ENCODE measurements around the gene CCDC107. TPM values are rescaled to one million over a fixed set of nuclear protein-coding genes. Genes with fewer than 3 reads are reported as not detected.

The CCDC107 gene
- total RNA-seq, 1 experiment from 2014 or later = 12.0 TPM

DNA sequence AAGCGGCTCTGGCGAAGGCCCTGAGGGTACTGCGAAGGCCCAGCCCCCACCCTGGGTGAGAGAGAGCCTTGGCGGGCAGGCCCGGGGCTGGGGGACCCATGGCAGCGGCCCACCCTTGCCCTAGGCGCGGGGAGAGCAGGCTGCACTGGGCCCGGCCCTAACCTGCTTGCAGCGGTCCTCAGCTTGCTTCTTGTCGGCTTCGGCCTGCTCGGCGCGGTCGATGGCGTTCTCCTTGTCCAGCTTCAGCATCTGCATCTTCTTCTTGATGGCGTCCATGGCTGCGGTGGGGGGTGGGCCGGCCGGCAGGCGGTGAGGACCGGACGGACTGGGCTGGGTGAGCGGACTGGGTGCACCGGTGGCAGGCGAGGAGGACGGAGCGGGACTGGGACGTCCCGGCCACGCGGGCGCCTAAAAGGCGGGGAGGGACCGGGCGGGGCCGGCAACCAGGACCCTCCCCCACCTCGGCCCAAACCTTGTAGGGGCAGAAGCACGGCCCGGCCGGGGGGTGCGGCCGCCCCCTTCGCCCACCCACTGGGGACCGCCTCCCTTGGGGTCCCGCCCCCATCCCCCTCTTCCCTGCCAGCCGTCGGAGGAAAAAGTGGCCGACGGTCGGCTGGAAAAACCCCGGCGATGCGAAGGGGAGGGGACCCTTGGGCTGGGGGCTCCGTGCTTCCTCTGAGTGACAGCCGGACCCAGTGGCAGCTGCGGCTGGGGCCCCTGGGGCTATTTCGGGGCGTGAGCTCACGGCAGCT, 31.6 kb downstream of the CCDC107 start, which contains the start of gene TPM2:
TPM2 (minus strand) TSS at position 384 of the 752 bp plus-strand sequence; CDS start at position 276, 108 bp downstream.
- Histone ChIP-seq H3K4ac (ENCODE audit: low read depth, low read length) (no peak within 1 kb of the TSS), H4K8ac (replicated peaks; ENCODE audit: insufficient read length, low read depth, low read length) (no peak within 1 kb of the TSS), H2BK12ac (ENCODE audit: insufficient read length, low read depth, low read length) (no peak within 1 kb of the TSS), H3K4me1 (ENCODE audit: insufficient read depth, low read length) (peaks cover 3% of the 10 kb centered on the region; the same call in 1 of the 2 replicates), H4K5ac (ENCODE audit: insufficient read length, low read depth, low read length) (no peak within 1 kb of the TSS), H3K27ac (ENCODE audit: insufficient read length, low read depth, low read length) (no peak within 1 kb of the TSS), H3K56ac (ENCODE audit: insufficient read length, low read depth, low read length) (no peak within 1 kb of the TSS), H3K79me2 (ENCODE audit: insufficient read depth, low read length) (no peaks in the 10 kb centered on the region; the same call in 1 of the 2 replicates), H2BK20ac (ENCODE audit: low read depth, low read length, poor library complexity, severe bottlenecking) (no peak within 1 kb of the TSS), H3K14ac (ENCODE audit: insufficient read depth, low read length) (peak within 1 kb of the TSS; percentile 81), H3K4me2 (ENCODE audit: insufficient read depth, insufficient read length, low read length) (peak within 1 kb of the TSS; percentile 67), H3K23ac (ENCODE audit: insufficient read length, low read depth, low read length) (no peak within 1 kb of the TSS), H3K23me2 (ENCODE audit: insufficient read length, low read depth, low read length, poor library complexity, severe bottlenecking) (peaks cover 6% of the 10 kb centered on the region), H2AK5ac (ENCODE audit: insufficient read length, low read length) (no peak within 1 kb of the TSS), H2BK5ac (ENCODE audit: insufficient read length, low read length) (no peak within 1 kb of the TSS), H3K9ac (ENCODE audit: extremely low read depth, insufficient read length, low read length) (peak within 1 kb of the TSS; percentile 36), H4K20me1 (ENCODE audit: control insufficient read depth, insufficient read depth, insufficient read length) (no peaks in the 10 kb centered on the region), H2BK15ac (ENCODE audit: low read depth, low read length) (no peak within 1 kb of the TSS), H3K9me3 (ENCODE audit: control insufficient read depth, low read depth, low read length) (no peaks in the 10 kb centered on the region), H3K18ac (ENCODE audit: insufficient read length, low read depth, low read length) (peak within 1 kb of the TSS; percentile 59), H4K91ac (ENCODE audit: insufficient read length, low read depth, low read length) (no peak within 1 kb of the TSS), H3T11ph (ENCODE audit: low read length) (no peak within 1 kb of the TSS), H2BK120ac (ENCODE audit: low read depth, low read length, poor library complexity, severe bottlenecking) (no peak within 1 kb of the TSS), H2AFZ (ENCODE audit: low read length) (no peak within 1 kb of the TSS), H3K27me3 (ENCODE audit: insufficient read depth, low read length) (no peaks in the 10 kb centered on the region), H3K79me1 (ENCODE audit: insufficient read depth, low read depth, low read length, poor library complexity, severe bottlenecking) (no peaks in the 10 kb centered on the region)
- H3K36me3 Mint-ChIP-seq (ENCODE audit: insufficient read depth in 1 of 3, low read depth in 3 of 3) = peaks cover 18 to 40% (median 34%) of the 10 kb centered on the region in 3 experiments
- no CpG with 5 or more reads among the region's 61 CpGs for WGBS (ENCODE audit: extremely low coverage, insufficient read length, low lambda C conversion rate)
- peak within 1 kb of the TSS; percentile 84 to 93 for H3K4me3 Mint-ChIP-seq
- peaks cover 0 to 2% of the 10 kb centered on the region in 2 experiments; a peak in 2 of 5 replicates for H3K9me3 Mint-ChIP-seq
- peak within 1 kb of the TSS; percentile 70 to 91 (median 84); a peak in 4 of 7 replicates for H3K27ac Mint-ChIP-seq
- TF ChIP-seq, protein P1, sequence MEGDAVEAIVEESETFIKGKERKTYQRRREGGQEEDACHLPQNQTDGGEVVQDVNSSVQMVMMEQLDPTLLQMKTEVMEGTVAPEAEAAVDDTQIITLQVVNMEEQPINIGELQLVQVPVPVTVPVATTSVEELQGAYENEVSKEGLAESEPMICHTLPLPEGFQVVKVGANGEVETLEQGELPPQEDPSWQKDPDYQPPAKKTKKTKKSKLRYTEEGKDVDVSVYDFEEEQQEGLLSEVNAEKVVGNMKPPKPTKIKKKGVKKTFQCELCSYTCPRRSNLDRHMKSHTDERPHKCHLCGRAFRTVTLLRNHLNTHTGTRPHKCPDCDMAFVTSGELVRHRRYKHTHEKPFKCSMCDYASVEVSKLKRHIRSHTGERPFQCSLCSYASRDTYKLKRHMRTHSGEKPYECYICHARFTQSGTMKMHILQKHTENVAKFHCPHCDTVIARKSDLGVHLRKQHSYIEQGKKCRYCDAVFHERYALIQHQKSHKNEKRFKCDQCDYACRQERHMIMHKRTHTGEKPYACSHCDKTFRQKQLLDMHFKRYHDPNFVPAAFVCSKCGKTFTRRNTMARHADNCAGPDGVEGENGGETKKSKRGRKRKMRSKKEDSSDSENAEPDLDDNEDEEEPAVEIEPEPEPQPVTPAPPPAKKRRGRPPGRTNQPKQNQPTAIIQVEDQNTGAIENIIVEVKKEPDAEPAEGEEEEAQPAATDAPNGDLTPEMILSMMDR (conservative IDR thresholded peaks at IDR 0.05) = no peak
- H3K27me3 Mint-ChIP-seq (ENCODE audit: low read depth) = no peaks in the 10 kb centered on the region; the same call in 1 of the 2 replicates
- peak; percentile 87 for DNase-seq
- H3K4me1 Mint-ChIP-seq = peaks cover 27 to 30% of the 10 kb centered on the region in 2 experiments

Data from H9 (cell line).